NCI-H2171 (cell line): ENCODE results near the gene ZNF618.

Experiments used
- DNase-seq: peaks from one replicate; lab custom pipeline; 2025; lab: John Stamatoyannopoulos, UW

The ZNF618 gene

DNA sequence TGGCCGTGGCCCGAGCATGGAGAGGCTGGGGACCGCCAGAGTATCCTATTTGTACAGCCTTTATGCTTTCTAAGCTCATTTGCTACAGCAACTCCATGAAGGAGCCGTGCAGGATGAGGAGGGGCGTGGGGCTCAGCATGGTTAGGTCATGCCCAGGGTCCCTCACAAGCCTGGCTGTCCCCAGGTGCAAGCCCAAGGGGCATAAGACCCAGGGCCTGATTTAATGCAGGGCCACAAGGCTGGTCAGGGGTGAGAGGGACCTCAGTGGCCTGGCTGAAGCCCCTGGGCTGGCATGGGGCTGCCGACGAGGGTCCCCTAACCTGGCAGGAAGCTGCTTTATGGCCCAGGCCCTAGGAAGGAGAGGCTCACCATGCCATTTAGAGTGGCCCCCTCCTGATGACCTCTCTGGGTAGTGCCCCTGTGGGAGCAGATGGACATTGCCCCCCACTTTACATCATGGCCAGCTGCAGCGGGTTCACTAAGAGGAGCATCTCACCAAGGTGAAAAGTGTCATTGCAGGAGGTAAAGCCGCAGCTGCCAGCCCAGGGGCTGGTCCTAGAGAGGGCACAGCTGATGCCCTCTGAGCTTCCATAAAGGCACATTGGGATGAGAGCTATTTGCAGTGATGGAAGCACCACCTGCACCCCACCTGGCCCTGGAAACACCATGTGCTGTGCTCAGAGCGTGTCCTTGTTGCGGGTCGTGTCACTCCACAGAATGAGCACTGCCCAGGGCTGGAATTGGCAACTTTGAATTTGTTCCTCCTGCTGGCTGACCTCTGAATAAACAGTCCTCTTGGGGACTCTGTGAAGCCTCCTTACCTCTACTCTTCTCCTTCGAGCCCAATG is 58.9 kb downstream of the ZNF618 start:
- DNase-seq = no peak

DNA sequence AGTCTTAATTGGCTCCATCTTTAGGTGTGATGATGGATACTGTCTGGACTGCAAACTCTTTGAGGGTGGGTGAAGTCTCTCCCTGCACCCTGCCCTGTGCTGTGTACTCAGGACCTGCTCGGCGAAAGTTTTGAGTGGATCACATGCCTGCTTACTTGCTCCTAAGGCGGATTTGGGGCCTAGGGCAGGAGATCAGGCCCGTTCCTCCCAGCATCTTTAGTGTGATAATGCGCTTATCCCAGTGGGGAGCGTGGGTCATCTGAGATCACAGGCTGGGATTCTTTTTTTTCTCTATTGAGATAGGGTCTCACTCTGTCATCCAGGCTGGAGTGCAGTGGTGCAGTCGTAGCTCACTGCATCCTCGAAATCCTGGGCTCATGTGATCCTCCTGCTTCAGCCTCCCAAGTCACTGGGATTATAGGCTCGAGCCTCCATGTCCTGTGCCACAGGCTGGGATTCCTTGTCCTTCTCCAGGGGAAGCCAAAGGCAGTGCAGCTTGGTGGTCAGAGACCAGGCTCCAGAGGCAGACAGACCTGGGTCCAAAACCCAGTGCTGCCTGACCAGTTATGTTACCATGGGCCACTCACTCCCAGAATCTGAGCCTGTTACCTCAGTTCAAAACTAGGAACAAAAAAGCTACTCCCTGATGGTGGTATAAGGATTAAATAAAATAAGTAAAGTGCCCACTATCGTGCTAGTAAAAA is 59.7 kb downstream of the ZNF618 start:
- no peak for DNase-seq

DNA sequence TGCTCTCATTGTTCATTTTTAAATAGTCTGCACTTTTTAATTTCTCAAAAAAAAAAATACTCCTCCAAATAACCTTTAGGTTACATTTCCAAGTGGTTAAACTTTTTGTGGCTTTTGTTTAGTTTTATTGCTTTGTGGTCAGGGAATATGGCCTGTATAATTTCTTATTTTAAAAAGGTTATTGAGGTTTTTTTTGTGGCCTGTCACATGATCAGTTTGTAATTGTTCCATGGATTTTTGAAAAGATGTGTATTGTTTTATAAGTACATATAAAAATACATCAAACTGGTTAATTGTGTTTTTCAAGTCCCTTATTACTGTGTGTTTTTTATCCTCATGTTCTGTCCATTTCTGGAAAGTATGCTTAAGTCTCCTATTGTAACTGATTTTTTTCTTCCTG is 64.0 kb downstream of the ZNF618 start:
- no peak for DNase-seq

DNA sequence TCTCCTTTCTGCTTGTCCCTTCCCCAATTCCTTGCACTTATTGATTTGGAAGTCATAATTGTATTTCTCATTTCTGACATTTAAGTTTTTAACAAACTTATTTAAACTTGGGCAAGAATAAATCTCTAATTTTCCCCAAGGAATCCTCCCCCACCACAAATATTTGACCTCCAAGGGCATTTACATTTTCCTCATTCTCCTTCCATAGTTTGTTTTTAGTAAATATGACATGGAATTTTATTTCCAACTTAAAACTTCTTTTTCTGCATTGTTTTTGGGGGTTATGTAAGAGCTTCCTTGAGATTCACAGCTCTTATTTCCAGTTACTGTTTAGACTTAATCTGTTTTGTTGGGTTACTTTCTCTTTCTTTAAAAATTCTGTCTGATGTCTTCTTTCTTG is 64.9 kb downstream of the ZNF618 start:
- DNase-seq = no peak

DNA sequence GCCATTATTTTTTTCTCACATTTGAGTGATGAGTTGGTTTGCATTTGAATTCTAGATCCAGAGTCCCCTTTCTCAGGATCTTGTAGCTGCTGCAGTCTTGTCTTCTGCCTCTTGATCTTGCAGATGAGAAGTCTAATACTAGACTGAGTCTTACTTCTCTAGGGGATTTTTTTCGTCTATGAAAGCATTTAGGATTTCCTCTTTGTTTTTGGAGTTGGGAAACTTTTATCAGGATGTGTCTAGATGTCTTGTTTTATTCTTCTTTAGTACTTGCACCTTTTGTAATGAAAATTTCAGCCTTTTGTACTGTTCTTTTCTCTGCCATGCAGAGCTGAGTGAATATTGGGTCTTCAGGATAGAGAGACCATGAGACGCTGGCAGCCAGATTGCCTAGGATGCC is 65.4 kb downstream of the ZNF618 start:
- no peak for DNase-seq

DNA sequence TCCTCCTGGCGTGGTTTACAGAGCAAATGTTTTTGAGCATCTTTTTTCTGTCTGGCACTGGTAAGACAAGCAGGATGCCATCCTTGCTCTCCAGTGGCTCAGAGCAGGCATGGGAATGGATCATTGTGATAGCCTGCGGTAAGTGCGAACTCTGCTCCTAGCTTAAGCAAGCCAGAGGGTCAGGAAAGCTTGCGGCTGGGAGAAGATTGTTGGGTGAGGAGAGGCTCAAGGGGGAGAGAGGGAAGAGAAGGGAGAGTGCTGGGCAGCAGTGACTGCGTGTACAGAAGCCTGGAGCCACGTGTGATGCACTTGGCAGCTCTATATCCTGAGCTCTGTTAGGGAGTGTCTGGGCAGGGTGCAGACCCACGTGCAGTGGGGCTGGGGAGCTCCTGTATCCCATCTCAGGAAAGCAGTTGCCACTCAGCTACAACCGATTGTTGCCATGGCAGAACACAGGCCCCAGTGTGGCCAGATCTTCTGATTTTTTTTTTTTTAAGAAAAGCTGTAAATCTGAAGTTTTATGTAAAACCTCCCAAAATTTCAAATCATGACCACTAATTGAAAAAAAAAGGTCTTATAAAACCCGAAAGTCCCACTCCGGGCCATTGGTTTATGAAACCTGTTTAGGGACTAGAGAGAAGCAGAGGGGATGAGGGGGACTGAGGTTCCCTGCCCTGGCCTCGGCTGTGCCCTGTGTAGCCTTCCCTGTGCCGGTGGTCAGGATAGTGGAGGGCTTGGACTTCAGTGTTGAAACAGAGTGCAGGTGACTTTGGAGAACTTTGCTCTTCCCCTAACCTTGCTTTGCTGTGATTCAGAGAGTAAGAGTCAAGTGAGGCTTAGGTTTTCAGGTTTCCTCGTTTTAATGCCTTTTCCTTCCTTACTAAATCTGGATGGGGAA is 67.3 kb downstream of the ZNF618 start:
- DNase-seq = no peak

DNA sequence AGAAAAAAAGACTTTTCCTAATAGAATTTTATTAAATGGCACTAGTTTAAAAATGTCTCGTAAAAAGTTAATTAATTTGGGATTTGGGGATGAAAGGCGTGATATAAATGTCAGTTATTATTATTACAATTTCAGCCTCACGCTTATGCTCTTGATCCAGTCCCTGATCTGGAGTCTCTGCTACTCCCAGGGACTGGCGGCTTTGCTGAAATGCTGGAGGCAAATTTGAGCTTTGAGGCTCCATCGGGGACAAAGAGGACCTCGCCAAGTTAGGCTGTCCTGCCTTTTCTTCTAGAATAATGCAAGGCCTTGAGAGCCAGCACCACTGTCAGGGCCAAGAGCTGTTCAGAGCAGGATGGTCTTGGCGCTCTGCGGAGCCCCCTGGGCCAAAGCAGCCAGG is 69.7 kb downstream of the ZNF618 start:
- no peak for DNase-seq

DNA sequence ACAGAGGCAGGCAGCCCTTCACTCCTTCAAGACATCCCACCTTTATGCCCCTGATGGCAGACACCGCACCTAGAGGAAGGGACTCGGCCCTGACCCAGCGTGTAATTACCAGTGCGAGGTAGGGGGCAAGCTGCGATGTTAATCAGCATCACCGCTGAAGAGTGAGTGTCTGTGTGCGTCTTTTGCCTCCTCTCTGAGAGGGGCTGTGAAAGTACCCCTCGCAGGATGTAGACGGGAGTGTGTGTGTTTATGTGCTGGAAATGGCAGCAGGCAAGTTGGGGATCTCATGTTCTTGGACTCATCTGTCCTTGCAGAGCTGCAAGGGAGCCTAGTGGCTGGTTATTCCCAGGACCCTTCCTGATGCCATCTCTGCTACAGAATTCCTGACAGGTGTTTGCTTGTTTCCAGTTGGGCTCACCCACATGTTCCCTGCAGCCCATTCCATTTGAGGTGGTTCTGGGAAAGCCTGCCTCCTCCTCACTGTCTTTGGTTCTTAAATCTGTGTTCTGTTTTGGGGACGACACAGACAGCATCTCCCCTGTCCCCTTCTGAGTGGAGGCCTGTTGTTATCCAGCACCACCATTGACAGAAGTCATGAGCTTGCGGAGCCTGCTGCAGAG is 70.5 kb downstream of the ZNF618 start:
- DNase-seq = no peak

DNA sequence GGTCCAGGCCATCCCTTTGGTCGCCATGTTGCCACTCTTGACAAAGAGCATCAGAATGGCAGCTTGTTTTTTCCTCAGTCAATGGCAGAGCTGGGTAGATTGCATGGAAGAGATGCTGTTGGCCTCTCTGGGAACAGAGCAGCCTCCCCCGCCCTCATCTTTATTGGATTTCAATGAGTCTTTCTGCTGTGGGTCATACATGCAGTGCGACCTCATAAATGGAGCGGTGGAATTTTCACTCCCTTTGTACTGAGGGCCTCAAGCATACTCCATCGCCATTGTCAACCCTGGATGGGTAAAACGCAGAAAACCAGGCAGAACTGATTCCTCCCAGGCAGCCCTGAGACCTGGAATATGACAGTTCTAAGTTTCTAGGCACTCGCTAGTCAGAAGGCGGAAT is 71.8 kb downstream of the ZNF618 start:
- DNase-seq = no peak

DNA sequence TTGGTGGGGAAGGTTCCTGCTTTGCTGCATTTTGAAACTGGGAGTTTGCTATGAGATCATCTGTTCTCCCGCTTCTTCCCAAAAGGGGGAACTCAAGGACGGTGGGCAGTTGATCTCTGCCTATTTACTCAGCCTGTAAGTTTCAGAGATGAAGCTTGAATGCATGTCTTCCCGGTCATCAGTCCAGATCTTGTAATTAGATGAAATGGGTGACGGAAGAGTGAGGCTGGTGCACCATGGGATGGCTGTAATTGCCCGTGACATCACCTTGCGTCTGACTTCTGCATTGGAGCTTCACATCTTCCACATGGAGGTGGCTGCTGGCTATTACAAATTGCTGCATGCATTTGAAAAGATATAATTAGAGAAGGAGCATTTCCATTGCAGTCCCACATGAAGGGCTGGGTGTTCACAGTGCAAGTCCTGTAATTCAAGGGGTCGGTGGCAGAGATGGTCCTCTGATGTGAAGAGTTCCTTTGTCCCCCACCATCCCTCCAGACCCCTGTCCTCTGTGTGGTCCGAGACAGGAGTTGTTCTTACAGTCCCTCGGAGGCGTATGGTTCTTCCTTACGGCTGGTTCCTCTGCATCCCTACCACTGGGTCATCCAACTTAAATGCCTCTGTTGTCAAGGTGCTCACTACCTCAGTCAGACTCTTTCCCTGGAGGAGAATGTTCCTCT is 72.9 kb downstream of the ZNF618 start:
- no peak for DNase-seq

DNA sequence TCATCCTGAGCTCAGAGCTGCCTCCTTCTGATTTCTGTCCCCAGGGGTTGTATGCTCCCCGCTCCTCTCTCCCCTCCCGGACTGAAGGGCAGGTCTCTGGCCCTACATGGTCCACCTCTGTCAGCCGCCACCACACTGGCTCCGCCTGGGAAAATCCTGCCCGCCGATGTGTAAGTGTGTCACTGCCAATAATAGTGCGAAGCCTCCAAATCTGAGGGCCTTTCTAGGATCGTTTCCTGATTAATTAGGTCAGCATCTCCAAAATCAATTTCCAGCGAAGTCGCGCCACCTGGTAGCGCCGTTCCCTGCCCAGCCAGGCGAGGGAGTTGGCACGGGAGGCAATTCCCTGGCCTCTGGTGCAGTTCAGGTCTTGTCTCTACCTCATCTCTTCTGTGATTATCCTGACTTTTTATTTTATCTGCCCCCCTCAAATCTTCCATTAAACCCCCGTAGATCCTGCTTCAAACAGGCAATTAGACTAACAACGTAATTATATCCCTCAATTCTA is 73.5 kb downstream of the ZNF618 start:
- no peak for DNase-seq

DNA sequence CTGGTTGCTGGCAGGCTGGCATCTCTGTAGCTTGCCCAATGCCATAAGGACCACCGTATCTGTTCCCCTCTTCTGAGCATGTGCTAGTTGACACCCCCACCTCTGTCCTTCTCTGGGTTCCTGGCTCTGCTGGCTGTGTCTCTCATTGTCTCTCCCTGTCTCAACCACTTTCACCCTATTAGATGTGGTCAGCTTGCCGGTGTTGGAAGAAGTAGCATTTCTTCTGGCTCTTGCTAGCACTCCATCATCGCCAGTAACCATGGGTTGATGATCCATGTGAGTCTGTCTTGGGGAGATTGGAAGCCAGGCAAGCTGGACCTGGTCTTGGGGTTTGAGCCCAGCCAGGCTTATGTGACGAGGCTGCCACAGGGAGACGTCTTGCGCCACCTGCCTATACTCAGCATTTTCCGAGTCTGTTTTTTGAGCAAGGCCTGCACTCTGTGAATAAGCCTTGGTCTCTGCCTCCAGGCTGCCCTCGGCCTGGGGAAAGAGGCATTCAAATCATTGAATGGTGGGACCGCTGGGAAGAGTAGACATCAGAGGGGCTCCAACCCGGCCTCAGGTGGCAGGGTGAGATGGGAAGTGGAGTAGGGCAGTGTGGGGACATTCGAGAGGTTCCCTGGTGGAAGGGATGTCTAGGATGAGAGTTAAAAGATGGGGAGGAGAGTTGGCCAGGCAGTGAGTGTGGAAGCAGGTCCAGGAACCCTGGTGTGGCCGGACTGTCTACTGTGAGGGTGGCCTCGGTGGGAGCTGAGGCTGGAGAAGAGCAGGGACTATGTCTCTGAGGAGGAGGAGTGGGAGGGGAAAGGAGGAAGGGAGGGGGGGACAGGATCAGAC is 74.3 kb downstream of the ZNF618 start:
- DNase-seq = no peak

DNA sequence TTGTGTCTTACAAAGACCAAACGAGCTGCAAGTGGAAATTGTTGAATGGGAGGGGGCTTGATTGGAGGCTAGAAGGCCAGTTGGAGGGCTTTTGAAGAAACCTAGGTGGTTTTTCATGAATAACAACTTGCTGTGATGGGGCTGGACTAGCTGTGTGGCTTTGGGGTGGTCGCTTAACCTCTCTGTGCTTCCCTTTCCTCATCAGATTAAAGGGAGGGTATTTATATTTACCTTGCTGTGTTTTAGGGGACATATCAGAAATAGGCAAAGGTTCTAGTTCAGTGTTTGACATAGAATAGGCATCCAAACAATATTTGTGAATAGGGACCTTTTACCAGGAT is 74.9 kb downstream of the ZNF618 start:
- no peak for DNase-seq

DNA sequence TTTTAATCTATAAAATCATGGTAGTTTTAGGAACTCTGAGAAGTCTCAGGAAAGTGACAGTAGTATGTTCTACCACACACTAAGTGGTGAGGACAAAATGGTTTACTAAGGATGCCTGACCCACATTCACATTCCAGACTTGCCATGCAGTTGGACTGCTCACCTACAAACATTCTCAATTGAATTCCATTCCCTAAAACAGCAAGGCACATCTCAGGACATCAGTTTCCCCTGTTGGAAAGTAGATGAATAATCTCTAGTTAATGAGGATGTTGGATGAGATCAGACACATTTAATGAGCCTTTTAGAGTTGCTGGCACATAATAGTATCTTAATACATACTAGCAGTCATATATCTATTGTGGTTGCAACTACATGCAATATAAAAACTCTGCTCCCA is 76.6 kb downstream of the ZNF618 start:
- DNase-seq = no peak

DNA sequence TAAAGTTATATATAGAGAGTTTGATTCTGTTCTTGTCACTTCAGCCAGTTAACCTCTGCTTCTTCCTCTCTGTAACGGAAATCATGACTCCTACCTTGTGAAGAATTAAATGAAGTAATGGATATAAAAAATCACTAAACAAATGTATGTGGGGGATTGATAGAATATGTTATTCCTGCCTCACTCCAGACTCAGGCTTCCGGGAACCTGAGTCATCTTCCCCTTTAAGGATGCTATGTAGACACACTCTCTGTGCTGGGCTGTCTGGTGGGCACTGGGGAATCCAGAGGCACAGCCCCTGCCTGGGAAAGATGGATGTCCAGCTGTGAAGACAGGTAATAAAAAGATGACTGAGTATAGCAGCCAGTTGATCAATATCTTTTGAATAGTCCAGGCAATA is 77.4 kb downstream of the ZNF618 start:
- DNase-seq = no peak

DNA sequence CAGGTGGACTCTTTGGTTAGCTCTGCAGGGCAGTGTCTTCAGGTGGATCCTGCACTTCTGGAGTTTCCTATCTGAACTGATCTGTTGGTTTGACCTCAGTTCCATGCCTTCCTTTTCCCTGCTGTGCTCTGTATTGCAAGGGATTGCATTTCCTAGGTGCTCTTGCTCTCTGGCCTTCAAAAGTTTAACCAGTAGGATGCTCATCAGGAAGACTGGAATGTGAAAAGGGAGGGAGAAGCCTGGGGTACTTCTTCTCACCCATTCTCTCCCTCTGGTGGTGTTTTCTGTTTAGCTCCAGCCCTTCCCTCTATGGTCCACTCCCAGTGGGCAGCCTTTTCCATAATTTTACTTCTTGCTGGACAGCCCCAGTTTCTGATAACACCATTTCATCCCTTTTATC is 78.5 kb downstream of the ZNF618 start:
- no peak for DNase-seq

DNA sequence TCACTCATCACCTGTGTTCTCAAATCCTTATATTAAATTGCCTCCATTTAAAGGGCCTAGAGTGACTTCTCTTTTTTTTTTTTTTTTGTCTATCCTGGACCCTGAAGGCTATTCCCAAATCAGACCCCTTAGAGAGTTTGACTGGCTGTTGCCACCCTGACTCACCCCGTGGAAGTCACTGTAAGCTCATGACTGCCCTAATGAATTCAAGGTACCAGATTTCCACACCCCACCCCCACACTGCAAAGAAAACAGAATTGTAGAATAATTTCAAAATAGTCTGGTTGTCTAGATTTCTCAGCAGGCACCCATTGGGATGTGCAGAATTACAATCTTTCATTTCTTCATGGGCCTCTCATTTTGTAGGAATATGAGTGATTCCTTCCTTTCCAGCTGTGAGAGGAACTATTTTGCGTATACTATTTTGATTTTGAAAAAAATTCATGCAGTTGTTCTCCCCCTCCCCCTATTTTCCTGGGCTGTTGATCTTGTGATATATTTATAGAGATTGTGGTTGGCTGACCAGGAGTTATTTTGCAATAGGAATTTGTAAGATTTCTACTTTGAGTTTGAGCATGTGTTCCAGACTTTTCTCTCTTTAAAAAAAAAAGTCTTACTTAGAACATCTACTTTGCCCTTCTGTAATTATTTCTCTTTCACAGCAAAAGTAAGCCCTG is 79.1 kb downstream of the ZNF618 start:
- DNase-seq = no peak

DNA sequence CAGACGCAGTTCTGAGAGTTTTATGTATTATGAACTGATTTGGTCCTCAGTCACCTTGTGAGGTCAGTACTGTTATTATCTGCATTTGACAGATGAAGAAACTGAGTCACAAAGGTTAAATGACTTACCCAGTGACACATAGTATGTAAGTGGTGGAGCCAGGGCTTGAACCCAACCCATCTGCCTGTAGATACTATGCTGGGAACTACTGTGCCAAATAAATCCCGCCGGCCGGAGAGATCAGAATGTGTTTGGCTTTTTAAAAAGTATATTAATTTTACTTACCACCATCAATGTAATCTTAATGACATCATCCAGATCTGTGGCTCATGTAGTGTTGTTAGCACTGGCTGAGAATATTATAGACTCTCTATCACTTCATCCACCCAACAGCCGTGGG is 80.8 kb downstream of the ZNF618 start:
- no peak for DNase-seq

DNA sequence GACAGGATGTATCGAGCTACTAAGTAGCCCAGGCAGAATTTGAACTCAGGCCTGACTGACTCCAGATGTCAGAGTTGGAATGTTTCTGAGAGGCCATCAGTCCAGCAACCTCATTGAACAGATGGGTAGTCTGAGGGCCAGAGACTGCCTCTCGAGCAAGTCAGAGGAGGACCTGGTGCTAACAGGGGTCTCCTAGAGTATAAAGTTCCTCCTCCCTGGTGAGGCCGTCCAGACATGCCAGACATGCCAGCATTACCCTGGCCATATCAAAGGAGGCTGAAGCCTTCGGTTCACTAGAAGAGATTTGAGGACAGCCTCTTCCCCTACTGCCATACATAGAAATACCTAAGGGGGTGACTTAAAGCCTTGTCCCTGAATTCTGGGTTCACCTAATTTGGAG is 81.2 kb downstream of the ZNF618 start:
- DNase-seq = no peak

DNA sequence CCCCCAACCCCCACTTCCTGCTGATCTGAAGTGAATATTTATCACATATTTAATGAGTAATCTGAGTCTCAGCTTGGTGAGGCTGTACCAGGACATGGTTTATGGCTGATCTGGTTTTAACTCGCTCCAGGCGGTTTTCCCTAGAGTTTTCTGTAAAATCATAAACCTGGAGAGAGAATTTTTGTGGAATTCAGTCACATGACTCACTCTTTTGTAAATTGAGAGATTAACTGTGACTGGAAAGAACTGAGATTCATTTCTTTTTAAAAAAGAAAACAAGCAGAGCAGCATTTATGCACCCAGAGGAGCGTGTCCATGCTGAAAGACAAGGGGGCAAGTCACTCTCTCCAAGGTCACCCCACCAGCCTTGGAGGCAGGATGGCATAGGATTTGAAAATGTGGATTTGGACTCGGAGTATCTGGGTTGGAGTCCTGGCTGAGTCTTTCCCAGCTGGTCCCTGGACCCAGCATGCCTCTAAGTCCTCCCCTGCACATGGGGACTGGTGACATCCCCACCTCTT is 81.8 kb downstream of the ZNF618 start:
- no peak for DNase-seq
